HG03060 (cell line): ENCODE data around the gene SLC25A24.
A peak's percentile ranks its signal among the peaks of the same experiment; 100 is the strongest.
"Not testable (repeated sequence)": the region's sequence is repeated elsewhere in the genome, so short reads cannot be mapped to it uniquely, and the experiment has no call there.

Experiments used
- ATAC-seq: cut with Tn5 transposase; IDR thresholded peaks from one replicate; pipeline ENCODE4 v1.9.1; 2021; ENCODE audit warnings: low read depth, moderate number of reproducible peaks; ENCODE audit not compliant: unreplicated experiment

The SLC25A24 gene

GRCh38 chr1:108141621-108142020, 58.5 kb downstream of the SLC25A24 start:
- no peak for ATAC-seq

GRCh38 chr1:108140936-108141335, 59.2 kb downstream of the SLC25A24 start:
- no peak for ATAC-seq

GRCh38 chr1:108140177-108140576, 60.0 kb downstream of the SLC25A24 start:
- ATAC-seq = no peak

GRCh38 chr1:108139555-108139954, 60.6 kb downstream of the SLC25A24 start:
- ATAC-seq = not testable (repeated sequence)

GRCh38 chr1:108133148-108133547, 67.0 kb downstream of the SLC25A24 start:
- not testable (repeated sequence) for ATAC-seq

- ATAC-seq = not testable (repeated sequence)
These were observed 67.8 kb downstream of the SLC25A24 start for GRCh38 chr1:108132367-108132766.

GRCh38 chr1:108131281-108131680, 68.9 kb downstream of the SLC25A24 start:
- not testable (repeated sequence) for ATAC-seq

GRCh38 chr1:108130794-108131193, 69.3 kb downstream of the SLC25A24 start:
- ATAC-seq = no peak

GRCh38 chr1:108129999-108130398, 70.1 kb downstream of the SLC25A24 start:
- ATAC-seq = no peak

GRCh38 chr1:108125312-108126138, 74.6 kb downstream of the SLC25A24 start:
- ATAC-seq = peak; percentile 74

- ATAC-seq = no peak
These were observed 75.4 kb downstream of the SLC25A24 start for GRCh38 chr1:108124622-108125311.

GRCh38 chr1:108124023-108124422, 76.1 kb downstream of the SLC25A24 start:
- no peak for ATAC-seq

GRCh38 chr1:108121358-108122143, 78.6 kb downstream of the SLC25A24 start:
- no peak for ATAC-seq

- ATAC-seq = no peak
These were observed 80.0 kb downstream of the SLC25A24 start for GRCh38 chr1:108120163-108120562.

- ATAC-seq = no peak
These were observed 80.6 kb downstream of the SLC25A24 start for GRCh38 chr1:108119500-108119899.

GRCh38 chr1:108117945-108118902, 81.9 kb downstream of the SLC25A24 start:
- ATAC-seq = no peak

GRCh38 chr1:108117237-108117636, 82.9 kb downstream of the SLC25A24 start:
- no peak for ATAC-seq

- no peak for ATAC-seq
These were observed 86.0 kb downstream of the SLC25A24 start for GRCh38 chr1:108114033-108114599.

GRCh38 chr1:108113496-108113895, 86.6 kb downstream of the SLC25A24 start:
- ATAC-seq = no peak
